K562 (cell line): ENCODE data around the gene OR52A5. TPM values are rescaled to one million over a fixed set of nuclear protein-coding genes. Genes with fewer than 3 reads are reported as not detected.

Experiments used
- ASH1L ChIP-seq: fragments of 450-650 bp; IDR thresholded peaks from 2 replicates; pipeline ENCODE4 v1.6.1; 2018; ENCODE audit warnings: borderline replicate concordance, mild to moderate bottlenecking, low read depth; ENCODE audit not compliant: partially characterized antibody
- COPS2 ChIP-seq: fragments of 450-650 bp; conservative IDR thresholded peaks from 2 replicates; pipeline ENCODE4 v1.6.1; 2016; ENCODE audit warnings: mild to moderate bottlenecking, moderate library complexity
- CREB1 ChIP-seq, 2 experiments: sonication (generic) in 1 of 2; formaldehyde crosslinking in 1 of 2; IDR thresholded peaks; 2 replicates each; pipeline versions ENCODE4 v1.6.1 to v1.8.0; 2012 to 2022; ENCODE audit warnings: inconsistent platforms in 1 of 2, mild to moderate bottlenecking in 1 of 2, missing genetic modification reagents in 1 of 2, moderate library complexity in 1 of 2
- DDX20 ChIP-seq: fragments of 450-650 bp; IDR thresholded peaks from 2 replicates; pipeline ENCODE4 v1.6.1; 2016; ENCODE audit warnings: missing genetic modification characterization, low read depth, mild to moderate bottlenecking, missing compliant biosample characterization, moderate library complexity
- FOXK2 ChIP-seq, 2 experiments: fragments of 450-650 bp; IDR thresholded peaks in 1 of 2; conservative IDR thresholded peaks in 1 of 2; 2 replicates each; pipeline ENCODE4 v1.6.1; 2016; ENCODE audit warnings: low read depth in 2 of 2, mild to moderate bottlenecking in 1 of 2
- FOXP1 ChIP-seq: sonication (generic); formaldehyde crosslinking; IDR thresholded peaks from 2 replicates; pipeline ENCODE4 v1.8.0; 2022; ENCODE audit warnings: mild to moderate bottlenecking, missing genetic modification reagents
- HIVEP1 ChIP-seq: fragments of 250-450 bp; sonication (Bioruptor Pico); IDR thresholded peaks from 2 replicates; pipeline ENCODE4 v1.4.0; 2020; ENCODE audit warnings: mild to moderate bottlenecking
- IFI16 ChIP-seq: fragments of 250-450 bp; sonication (Bioruptor Pico); IDR thresholded peaks from 2 replicates; pipeline ENCODE4 v2.1.2; 2022; ENCODE audit warnings: mild to moderate bottlenecking, inconsistent platforms
- KAT8 ChIP-seq: fragments of 450-650 bp; IDR thresholded peaks from 2 replicates; pipeline ENCODE4 v1.6.1; 2016; ENCODE audit warnings: low read depth, mild to moderate bottlenecking
- MBD2 ChIP-seq: sonication (generic); IDR thresholded peaks from 2 replicates; pipeline ENCODE4 v1.6.1; 2016; ENCODE audit warnings: low read depth, borderline replicate concordance
- NFIX ChIP-seq: fragments of 250-450 bp; sonication (Bioruptor Pico); IDR thresholded peaks from 2 replicates; pipeline ENCODE4 v1.4.0; 2020; ENCODE audit warnings: low read depth, mild to moderate bottlenecking, moderate library complexity
- NR2F6 ChIP-seq: fragments of 450-650 bp; formaldehyde crosslinking; IDR thresholded peaks from 2 replicates; pipeline ENCODE4 v1.4.0; 2020; ENCODE audit warnings: mild to moderate bottlenecking
- PHF20 ChIP-seq: fragments of 450-650 bp; IDR thresholded peaks from 2 replicates; pipeline ENCODE4 v1.6.1; 2018; ENCODE audit not compliant: partially characterized antibody
- PHTF2 ChIP-seq: fragments of 250-450 bp; sonication (Bioruptor Pico); IDR thresholded peaks from 2 replicates; pipeline ENCODE4 v1.5.0; 2021; ENCODE audit warnings: mild to moderate bottlenecking
- RFX7 ChIP-seq: fragments of 250-450 bp; sonication (Bioruptor Pico); IDR thresholded peaks from 2 replicates; pipeline ENCODE4 v1.5.1; 2021; ENCODE audit warnings: mild to moderate bottlenecking
- SMAD1 ChIP-seq: fragments of 150-350 bp; IDR thresholded peaks from 2 replicates; pipeline ENCODE4 v1.6.1; 2014; ENCODE audit warnings: low read length, low read depth; ENCODE audit not compliant: partially characterized antibody
- SRSF9 ChIP-seq: fragments of 200-400 bp; formaldehyde crosslinking; IDR thresholded peaks from 2 replicates; pipeline ENCODE4 v1.6.1; 2017; ENCODE audit warnings: low read depth, low read length, borderline replicate concordance
- STAT5B ChIP-seq: fragments of 250-450 bp; sonication (Bioruptor Pico); IDR thresholded peaks from 2 replicates; pipeline ENCODE4 v1.8.0; 2021; ENCODE audit warnings: mild to moderate bottlenecking, inconsistent platforms
- TAF7 ChIP-seq: fragments of 450-650 bp; IDR thresholded peaks from 2 replicates; pipeline ENCODE4 v1.6.1; 2016; ENCODE audit warnings: missing genetic modification characterization, missing compliant biosample characterization
- TCFL5 ChIP-seq: fragments of 250-450 bp; sonication (Bioruptor Pico); conservative IDR thresholded peaks from 2 replicates; pipeline ENCODE4 v1.6.1; 2021; ENCODE audit warnings: mild to moderate bottlenecking, moderate library complexity, matching md5 sums
- ZC3H4 ChIP-seq: sonication (generic); formaldehyde crosslinking; IDR thresholded peaks from 2 replicates; pipeline ENCODE4 v1.9.0; 2021; ENCODE audit warnings: missing genetic modification reagents, borderline replicate concordance
- ZNF165 ChIP-seq: fragments of 250-450 bp; sonication (Bioruptor Pico); IDR thresholded peaks from 2 replicates; pipeline ENCODE4 v1.4.0; 2020; ENCODE audit warnings: borderline replicate concordance
- ZNF347 ChIP-seq: fragments of 450-650 bp; formaldehyde crosslinking; IDR thresholded peaks from 2 replicates; pipeline ENCODE4 v1.4.0; 2020; ENCODE audit warnings: low read depth, mild to moderate bottlenecking, moderate library complexity
- ZNF551 ChIP-seq: fragments of 250-450 bp; sonication (Bioruptor Pico); IDR thresholded peaks from 2 replicates; pipeline ENCODE4 v1.5.0; 2021; ENCODE audit warnings: mild to moderate bottlenecking, moderate library complexity
- ZNF764 ChIP-seq: fragments of 250-450 bp; sonication (Bioruptor Pico); IDR thresholded peaks from 2 replicates; pipeline ENCODE4 v1.4.0; 2020; ENCODE audit warnings: low read depth, mild to moderate bottlenecking, moderate library complexity
- polyA plus RNA-seq, 8 experiments: library from polyadenylated mRNA; depleted of rRNA in 4 of 8; stranded (reverse) in 5 of 8; unstranded in 3 of 8; fragments of >200 nt; fragmentation: Nextera tagmentation in 2 of 8; fragmentation: Illumina TruSeq in 1 of 8; extraction: Ambion mirVana in 2 of 8; extraction: Trizol in 1 of 8; gene quantifications; 2 replicates each; pipeline versions ENCODE4 v1.2.1 to v1.2.3, GENCODE V29; 2011 to 2014; ENCODE audit warnings: inconsistent platforms in 1 of 8, missing spikeins in 1 of 8
- total RNA-seq, 7 experiments: library from RNA; depleted of rRNA in 6 of 7; stranded (reverse); fragments of >200 nt in 6 of 7; fragmentation: Illumina TruSeq in 2 of 7; extraction: Trizol in 2 of 7; gene quantifications; 2 replicates each; pipeline versions ENCODE4 v1.2.1 to v1.2.3, GENCODE V29; 2011 to 2021; ENCODE audit warnings: low replicate concordance in 1 of 7
- TF ChIP-seq, protein P1 (sequence below): fragments of 200-800 bp; sonication (Bioruptor generic); IDR thresholded peaks from 2 replicates; pipeline ENCODE4 v1.6.1; 2017; ENCODE audit warnings: missing genetic modification characterization, missing compliant biosample characterization
- TF ChIP-seq, protein P2 (sequence below): fragments of 450-650 bp; IDR thresholded peaks from 2 replicates; pipeline ENCODE4 v1.6.1; 2017; ENCODE audit warnings: antibody characterized with exemption

OR52A5 gene
- total and polyA plus RNA-seq, 9 of the 15 experiments (the other 6 are each of a cell fraction or from before 2014, with no cell fraction given): 0.04 to 1.1 (median 0.94) TPM; not detected in 6

DNA sequence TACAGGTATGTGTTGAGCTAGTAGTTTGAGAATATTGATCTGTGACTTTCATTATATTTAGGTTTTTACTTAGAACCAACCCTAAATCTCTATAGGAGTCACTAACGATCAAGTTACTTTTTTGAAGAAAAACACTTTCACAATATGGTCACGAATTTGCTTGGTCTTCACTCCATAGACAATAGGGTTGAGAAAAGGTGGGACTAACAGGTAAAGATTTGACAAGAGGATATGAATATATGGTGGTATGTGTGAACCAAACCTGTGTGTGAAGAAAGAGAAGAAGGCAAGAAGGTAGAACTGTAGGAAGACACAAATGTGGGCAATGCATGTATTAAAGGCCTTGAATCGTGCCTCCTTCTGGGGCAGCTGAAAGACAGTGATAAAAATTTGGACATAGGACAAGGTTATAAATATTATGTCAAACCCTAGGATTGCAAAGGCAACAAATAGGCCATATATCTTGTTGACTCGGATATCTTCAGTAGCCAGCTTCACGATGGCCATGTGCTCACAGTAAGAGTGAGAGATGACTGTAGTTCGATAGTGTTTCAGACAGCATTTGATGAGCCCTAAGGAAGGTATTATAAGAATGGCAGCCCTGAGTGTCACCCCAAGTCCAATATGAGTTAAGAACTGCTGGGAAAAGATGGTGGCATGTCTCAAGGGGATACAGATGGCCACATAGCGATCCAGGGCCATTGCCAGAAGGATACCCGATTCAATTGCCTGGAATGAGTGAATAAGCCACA is 6.4 kb downstream of the OR52A5 start (continued):
- TF ChIP-seq, protein P1, sequence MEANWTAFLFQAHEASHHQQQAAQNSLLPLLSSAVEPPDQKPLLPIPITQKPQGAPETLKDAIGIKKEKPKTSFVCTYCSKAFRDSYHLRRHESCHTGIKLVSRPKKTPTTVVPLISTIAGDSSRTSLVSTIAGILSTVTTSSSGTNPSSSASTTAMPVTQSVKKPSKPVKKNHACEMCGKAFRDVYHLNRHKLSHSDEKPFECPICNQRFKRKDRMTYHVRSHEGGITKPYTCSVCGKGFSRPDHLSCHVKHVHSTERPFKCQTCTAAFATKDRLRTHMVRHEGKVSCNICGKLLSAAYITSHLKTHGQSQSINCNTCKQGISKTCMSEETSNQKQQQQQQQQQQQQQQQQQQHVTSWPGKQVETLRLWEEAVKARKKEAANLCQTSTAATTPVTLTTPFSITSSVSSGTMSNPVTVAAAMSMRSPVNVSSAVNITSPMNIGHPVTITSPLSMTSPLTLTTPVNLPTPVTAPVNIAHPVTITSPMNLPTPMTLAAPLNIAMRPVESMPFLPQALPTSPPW (CRISPR knock-in tag): no peak
- no peak for TF ChIP-seq HIVEP1 (CRISPR knock-in tag)
- TF ChIP-seq CREB1 (IDR thresholded peaks at IDR 0.05): 0 out of 2 replicates have a peak, but pooled peaks have one; percentile 28
- no peak for TF ChIP-seq CREB1 (CRISPR knock-in tag; IDR thresholded peaks at IDR 0.05)
- no peak for TF ChIP-seq DDX20 (tag)
- TF ChIP-seq IFI16 (CRISPR knock-in tag): 0 out of 2 replicates have a peak, but pooled peaks have one; percentile 45
- no peak for TF ChIP-seq FOXP1
- TF ChIP-seq PHF20: no peak
- TF ChIP-seq ASH1L: no peak
- TF ChIP-seq TCFL5 (CRISPR knock-in tag): no peak
- no peak for TF ChIP-seq NFIX
- TF ChIP-seq ZNF764 (CRISPR knock-in tag): no peak
- no peak for TF ChIP-seq COPS2
- no peak for TF ChIP-seq PHTF2 (CRISPR knock-in tag)
- no peak for TF ChIP-seq KAT8
- TF ChIP-seq ZNF165: no peak
- TF ChIP-seq NR2F6 (CRISPR knock-in tag): no peak
- no peak for TF ChIP-seq TAF7 (tag)
- no peak for TF ChIP-seq STAT5B (CRISPR knock-in tag)
- no peak for TF ChIP-seq FOXK2 (conservative IDR thresholded peaks at IDR 0.05 in 1 of 2, IDR thresholded peaks at IDR 0.05 in 1 of 2; ENCODE audit: low read depth in 2 of 2)
- no peak for TF ChIP-seq ZNF347
- no peak for TF ChIP-seq SRSF9
- TF ChIP-seq MBD2: no peak
- TF ChIP-seq ZC3H4 (CRISPR knock-in tag): no peak
- TF ChIP-seq ZNF551 (CRISPR knock-in tag): no peak
- TF ChIP-seq RFX7 (CRISPR knock-in tag): no peak
- TF ChIP-seq, protein P2, sequence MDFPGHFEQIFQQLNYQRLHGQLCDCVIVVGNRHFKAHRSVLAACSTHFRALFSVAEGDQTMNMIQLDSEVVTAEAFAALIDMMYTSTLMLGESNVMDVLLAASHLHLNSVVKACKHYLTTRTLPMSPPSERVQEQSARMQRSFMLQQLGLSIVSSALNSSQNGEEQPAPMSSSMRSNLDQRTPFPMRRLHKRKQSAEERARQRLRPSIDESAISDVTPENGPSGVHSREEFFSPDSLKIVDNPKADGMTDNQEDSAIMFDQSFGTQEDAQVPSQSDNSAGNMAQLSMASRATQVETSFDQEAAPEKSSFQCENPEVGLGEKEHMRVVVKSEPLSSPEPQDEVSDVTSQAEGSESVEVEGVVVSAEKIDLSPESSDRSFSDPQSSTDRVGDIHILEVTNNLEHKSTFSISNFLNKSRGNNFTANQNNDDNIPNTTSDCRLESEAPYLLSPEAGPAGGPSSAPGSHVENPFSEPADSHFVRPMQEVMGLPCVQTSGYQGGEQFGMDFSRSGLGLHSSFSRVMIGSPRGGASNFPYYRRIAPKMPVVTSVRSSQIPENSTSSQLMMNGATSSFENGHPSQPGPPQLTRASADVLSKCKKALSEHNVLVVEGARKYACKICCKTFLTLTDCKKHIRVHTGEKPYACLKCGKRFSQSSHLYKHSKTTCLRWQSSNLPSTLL: no peak
- peak; percentile 67 for TF ChIP-seq SMAD1
